Brain pericyte (primary cell): ENCODE measurements around the gene YAP1.

Experiments used
- DNase-seq: peaks from one replicate; pipeline ENCODE4 v3.0.0-alpha.2; 2012; ENCODE audit warnings: low read depth, low spot score

The YAP1 gene

DNA sequence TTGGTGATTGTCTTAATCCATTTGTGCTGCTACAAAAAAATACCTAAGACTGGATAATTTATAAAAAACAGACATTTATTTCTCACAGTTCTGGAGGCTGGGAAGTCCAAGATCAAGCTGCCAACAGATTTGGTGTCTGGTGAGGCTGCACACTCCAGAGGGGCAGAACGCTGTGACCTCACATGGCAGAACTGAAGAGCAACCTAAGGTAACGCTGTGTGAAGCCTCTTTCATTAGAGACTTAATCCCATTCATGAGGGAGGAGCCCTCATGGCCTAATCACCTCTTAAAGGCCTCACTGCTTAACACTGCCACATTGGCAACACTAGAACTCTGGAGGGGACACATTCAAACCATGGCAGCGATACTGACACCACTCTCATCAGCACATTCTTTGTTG, 164.4 kb downstream of the YAP1 start:
- DNase-seq: no peak

DNA sequence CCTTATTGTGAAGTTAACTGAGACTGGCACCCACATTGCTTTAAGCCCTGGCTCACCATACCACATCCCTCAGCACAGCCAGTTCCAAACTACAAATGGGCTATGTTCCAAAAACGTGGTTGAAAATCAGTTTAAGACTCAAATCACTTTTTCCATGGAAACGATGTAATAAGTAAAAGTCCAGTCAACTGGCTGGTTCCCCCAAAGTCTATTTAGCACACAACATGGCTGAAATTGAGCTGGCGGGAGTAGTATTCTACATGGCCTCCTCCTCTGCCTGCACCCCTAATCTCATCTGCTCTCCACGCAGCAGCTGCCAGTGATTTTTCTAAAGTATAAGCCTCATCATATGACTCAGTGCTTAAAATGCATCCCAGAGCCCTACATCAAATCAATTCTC, 166.1 kb downstream of the YAP1 start:
- no peak for DNase-seq

DNA sequence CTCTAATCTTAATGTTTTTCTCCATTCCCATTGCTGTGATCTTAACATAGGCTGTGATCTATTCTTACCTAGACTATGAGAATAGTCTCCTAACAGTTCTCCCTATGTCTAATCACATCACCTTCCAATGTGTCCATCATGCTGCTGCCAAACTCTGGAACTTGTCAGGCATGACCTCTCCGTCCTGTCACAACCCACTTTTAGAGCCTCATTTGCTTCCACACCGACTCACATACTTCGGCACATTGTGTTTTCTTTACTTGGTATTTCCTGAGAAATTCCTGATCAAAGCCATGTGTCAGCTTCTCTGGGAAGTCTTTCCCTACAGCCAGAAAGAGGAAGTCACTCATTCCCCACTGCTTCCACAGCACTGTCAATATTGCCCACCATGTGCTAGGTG, 166.5 kb downstream of the YAP1 start:
- DNase-seq: no peak

DNA sequence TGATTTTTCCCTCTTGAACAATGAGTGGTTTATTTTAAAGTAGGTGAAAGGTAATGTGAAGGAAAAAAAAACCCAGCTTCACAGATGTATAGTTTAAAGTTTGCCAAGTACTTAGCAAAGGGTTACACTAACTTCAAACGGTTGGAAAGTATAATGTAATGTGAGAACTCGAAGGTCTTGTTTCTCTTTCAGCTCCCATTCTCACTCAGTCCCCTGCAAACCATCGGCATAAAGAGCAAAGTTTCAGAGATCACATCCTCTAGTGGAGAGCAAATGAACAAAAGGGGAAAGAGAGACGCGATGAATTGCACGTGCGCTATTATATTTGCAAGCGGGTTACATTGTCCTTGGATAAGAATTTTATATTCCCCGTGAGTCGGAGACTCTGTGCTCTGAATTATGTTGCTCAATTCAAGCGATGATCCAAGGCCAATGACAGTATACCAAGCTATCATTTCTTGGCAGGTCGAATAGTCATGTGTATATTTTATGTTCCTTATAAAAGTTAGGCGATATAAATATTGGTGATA, 169.5 kb downstream of the YAP1 start:
- DNase-seq: peak; percentile 53

- DNase-seq: no peak
Measured at GRCh38 chr11:102280245-102280833, 170.1 kb downstream of the YAP1 start.
